K562 (cell line): Measurements from ENCODE around the gene GFI1B. TPM values are rescaled to one million over a fixed set of nuclear protein-coding genes. Genes with fewer than 3 reads are reported as not detected.

Experiments used
- FOXM1 ChIP-seq, 2 experiments: fragments of 450-650 bp in 1 of 2; sonication (generic) in 1 of 2; formaldehyde crosslinking in 1 of 2; IDR thresholded peaks; 2 replicates each; pipeline versions ENCODE4 v1.6.1 to v1.9.0; 2017 to 2022; ENCODE audit warnings: low read depth in 2 of 2, mild to moderate bottlenecking in 2 of 2, missing genetic modification reagents in 1 of 2, moderate library complexity in 1 of 2
- GABPA ChIP-seq: fragments of 200-800 bp; sonication (Bioruptor generic); conservative IDR thresholded peaks from 2 replicates; pipeline ENCODE4 v1.6.1; 2016; ENCODE audit warnings: low read depth, missing genetic modification characterization, missing compliant biosample characterization
- HBP1 ChIP-seq: fragments of 450-650 bp; formaldehyde crosslinking; IDR thresholded peaks from 2 replicates; pipeline ENCODE4 v1.4.0; 2022; ENCODE audit warnings: missing genetic modification characterization
- HNRNPLL ChIP-seq: fragments of 200-400 bp; formaldehyde crosslinking; IDR thresholded peaks from 2 replicates; pipeline ENCODE4 v1.6.1; 2017; ENCODE audit warnings: low read length, low read depth, mild to moderate bottlenecking; ENCODE audit not compliant: poor library complexity, severe bottlenecking
- IFI16 ChIP-seq: fragments of 250-450 bp; sonication (Bioruptor Pico); IDR thresholded peaks from 2 replicates; pipeline ENCODE4 v2.1.2; 2022; ENCODE audit warnings: mild to moderate bottlenecking, inconsistent platforms
- MAFF ChIP-seq: IDR thresholded peaks from 2 replicates; pipeline ENCODE4 v1.6.1; 2012; ENCODE audit warnings: low read length, improper control_type of control experiment
- PKNOX1 ChIP-seq: fragments of 450-650 bp; IDR thresholded peaks from 2 replicates; pipeline ENCODE4 v1.6.1; 2016
- ZNF124 ChIP-seq: sonication (generic); formaldehyde crosslinking; IDR thresholded peaks from 2 replicates; pipeline ENCODE4 v1.8.1; 2022; ENCODE audit warnings: missing genetic modification reagents
- ZNF507 ChIP-seq: conservative IDR thresholded peaks from 2 replicates; pipeline ENCODE4 v1.6.1; 2017; ENCODE audit warnings: missing genetic modification characterization, missing compliant biosample characterization
- ZNF785 ChIP-seq: fragments of 250-450 bp; sonication (Bioruptor Pico); IDR thresholded peaks from 2 replicates; pipeline ENCODE4 v1.4.0; 2020; ENCODE audit warnings: mild to moderate bottlenecking
- polyA plus RNA-seq, 8 experiments: library from polyadenylated mRNA; depleted of rRNA in 4 of 8; stranded (reverse) in 5 of 8; unstranded in 3 of 8; fragments of >200 nt; fragmentation: Nextera tagmentation in 2 of 8; fragmentation: Illumina TruSeq in 1 of 8; extraction: Ambion mirVana in 2 of 8; extraction: Trizol in 1 of 8; gene quantifications; 2 replicates each; pipeline versions ENCODE4 v1.2.1 to v1.2.3, GENCODE V29; 2011 to 2014; ENCODE audit warnings: inconsistent platforms in 1 of 8, missing spikeins in 1 of 8
- total RNA-seq, 7 experiments: library from RNA; depleted of rRNA in 6 of 7; stranded (reverse); fragments of >200 nt in 6 of 7; fragmentation: Illumina TruSeq in 2 of 7; extraction: Trizol in 2 of 7; gene quantifications; 2 replicates each; pipeline versions ENCODE4 v1.2.1 to v1.2.3, GENCODE V29; 2011 to 2021; ENCODE audit warnings: low replicate concordance in 1 of 7
- TF ChIP-seq, protein P1 (sequence below): fragments of 250-450 bp; sonication (Bioruptor Pico); IDR thresholded peaks from 2 replicates; pipeline ENCODE4 v1.5.0; 2020; ENCODE audit warnings: mild to moderate bottlenecking, borderline replicate concordance
- TF ChIP-seq, protein P2 (sequence below): sonication (generic); formaldehyde crosslinking; IDR thresholded peaks from 2 replicates; pipeline ENCODE4 v1.9.0; 2022; ENCODE audit warnings: mild to moderate bottlenecking, missing genetic modification reagents
- TF ChIP-seq, protein P3 (sequence below): fragments of 200-800 bp; sonication (Bioruptor generic); IDR thresholded peaks from 2 replicates; pipeline ENCODE4 v1.6.1; 2016; ENCODE audit warnings: missing genetic modification characterization, missing compliant biosample characterization

GFI1B gene
- total and polyA plus RNA-seq, 9 of the 15 experiments (the other 6 are each of a cell fraction or from before 2014, with no cell fraction given) = 8.0 to 75.7 (median 34.5) TPM

GRCh38 chr9:133004091-133004998 is 25.9 kb downstream of the GFI1B start (continued):
- TF ChIP-seq FOXM1 (IDR thresholded peaks at IDR 0.05; ENCODE audit: low read depth) (peak; percentile 95), FOXM1 (CRISPR knock-in tag; IDR thresholded peaks at IDR 0.05; ENCODE audit: low read depth) (no peak), GABPA (tag) (peak; percentile 61), ZNF785 (peak; percentile 26; the same call in 1 of the 2 replicates), ZNF124 (no peak), MAFF (peak; percentile 96), IFI16 (CRISPR knock-in tag) (no peak), HBP1 (CRISPR knock-in tag) (peak; percentile 66; the same call in 1 of the 2 replicates), HNRNPLL (no peak), ZNF507 (tag) (no peak), PKNOX1 (peak; percentile 51; the same call in 1 of the 2 replicates)
- TF ChIP-seq, protein P1, sequence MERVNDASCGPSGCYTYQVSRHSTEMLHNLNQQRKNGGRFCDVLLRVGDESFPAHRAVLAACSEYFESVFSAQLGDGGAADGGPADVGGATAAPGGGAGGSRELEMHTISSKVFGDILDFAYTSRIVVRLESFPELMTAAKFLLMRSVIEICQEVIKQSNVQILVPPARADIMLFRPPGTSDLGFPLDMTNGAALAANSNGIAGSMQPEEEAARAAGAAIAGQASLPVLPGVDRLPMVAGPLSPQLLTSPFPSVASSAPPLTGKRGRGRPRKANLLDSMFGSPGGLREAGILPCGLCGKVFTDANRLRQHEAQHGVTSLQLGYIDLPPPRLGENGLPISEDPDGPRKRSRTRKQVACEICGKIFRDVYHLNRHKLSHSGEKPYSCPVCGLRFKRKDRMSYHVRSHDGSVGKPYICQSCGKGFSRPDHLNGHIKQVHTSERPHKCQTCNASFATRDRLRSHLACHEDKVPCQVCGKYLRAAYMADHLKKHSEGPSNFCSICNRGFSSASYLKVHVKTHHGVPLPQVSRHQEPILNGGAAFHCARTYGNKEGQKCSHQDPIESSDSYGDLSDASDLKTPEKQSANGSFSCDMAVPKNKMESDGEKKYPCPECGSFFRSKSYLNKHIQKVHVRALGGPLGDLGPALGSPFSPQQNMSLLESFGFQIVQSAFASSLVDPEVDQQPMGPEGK (CRISPR knock-in tag) = 0 out of 2 replicates have a peak, but pooled peaks have one; percentile 21
- TF ChIP-seq, protein P2, sequence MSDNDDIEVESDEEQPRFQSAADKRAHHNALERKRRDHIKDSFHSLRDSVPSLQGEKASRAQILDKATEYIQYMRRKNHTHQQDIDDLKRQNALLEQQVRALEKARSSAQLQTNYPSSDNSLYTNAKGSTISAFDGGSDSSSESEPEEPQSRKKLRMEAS (CRISPR knock-in tag) = peak; percentile 65
- TF ChIP-seq, protein P3, sequence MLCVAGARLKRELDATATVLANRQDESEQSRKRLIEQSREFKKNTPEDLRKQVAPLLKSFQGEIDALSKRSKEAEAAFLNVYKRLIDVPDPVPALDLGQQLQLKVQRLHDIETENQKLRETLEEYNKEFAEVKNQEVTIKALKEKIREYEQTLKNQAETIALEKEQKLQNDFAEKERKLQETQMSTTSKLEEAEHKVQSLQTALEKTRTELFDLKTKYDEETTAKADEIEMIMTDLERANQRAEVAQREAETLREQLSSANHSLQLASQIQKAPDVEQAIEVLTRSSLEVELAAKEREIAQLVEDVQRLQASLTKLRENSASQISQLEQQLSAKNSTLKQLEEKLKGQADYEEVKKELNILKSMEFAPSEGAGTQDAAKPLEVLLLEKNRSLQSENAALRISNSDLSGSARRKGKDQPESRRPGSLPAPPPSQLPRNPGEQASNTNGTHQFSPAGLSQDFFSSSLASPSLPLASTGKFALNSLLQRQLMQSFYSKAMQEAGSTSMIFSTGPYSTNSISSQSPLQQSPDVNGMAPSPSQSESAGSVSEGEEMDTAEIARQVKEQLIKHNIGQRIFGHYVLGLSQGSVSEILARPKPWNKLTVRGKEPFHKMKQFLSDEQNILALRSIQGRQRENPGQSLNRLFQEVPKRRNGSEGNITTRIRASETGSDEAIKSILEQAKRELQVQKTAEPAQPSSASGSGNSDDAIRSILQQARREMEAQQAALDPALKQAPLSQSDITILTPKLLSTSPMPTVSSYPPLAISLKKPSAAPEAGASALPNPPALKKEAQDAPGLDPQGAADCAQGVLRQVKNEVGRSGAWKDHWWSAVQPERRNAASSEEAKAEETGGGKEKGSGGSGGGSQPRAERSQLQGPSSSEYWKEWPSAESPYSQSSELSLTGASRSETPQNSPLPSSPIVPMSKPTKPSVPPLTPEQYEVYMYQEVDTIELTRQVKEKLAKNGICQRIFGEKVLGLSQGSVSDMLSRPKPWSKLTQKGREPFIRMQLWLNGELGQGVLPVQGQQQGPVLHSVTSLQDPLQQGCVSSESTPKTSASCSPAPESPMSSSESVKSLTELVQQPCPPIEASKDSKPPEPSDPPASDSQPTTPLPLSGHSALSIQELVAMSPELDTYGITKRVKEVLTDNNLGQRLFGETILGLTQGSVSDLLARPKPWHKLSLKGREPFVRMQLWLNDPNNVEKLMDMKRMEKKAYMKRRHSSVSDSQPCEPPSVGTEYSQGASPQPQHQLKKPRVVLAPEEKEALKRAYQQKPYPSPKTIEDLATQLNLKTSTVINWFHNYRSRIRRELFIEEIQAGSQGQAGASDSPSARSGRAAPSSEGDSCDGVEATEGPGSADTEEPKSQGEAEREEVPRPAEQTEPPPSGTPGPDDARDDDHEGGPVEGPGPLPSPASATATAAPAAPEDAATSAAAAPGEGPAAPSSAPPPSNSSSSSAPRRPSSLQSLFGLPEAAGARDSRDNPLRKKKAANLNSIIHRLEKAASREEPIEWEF (CRISPR knock-in tag) = 0 out of 2 replicates have a peak, but pooled peaks have one; percentile 51
